AG09319 (cell line): ENCODE data around the gene CPT1C.

ENCODE experiments used
- DNase-seq: peaks from one replicate; pipeline ENCODE4 v3.0.0-alpha.2; 2010; ENCODE audit warnings: low read depth; ENCODE audit errors: extremely low read depth
- CTCF ChIP-seq: IDR thresholded peaks from 2 replicates; pipeline ENCODE4 v1.5.1; 2011; ENCODE audit warnings: low read depth, mild to moderate bottlenecking, inconsistent platforms, low read length, moderate library complexity

Gene CPT1C

GRCh38 chr19:49741210-49741844, 50.4 kb downstream of the CPT1C start:
- no peak for DNase-seq
- no peak for TF ChIP-seq CTCF

GRCh38 chr19:49744946-49745381, 54.0 kb downstream of the CPT1C start:
- DNase-seq: no peak
- TF ChIP-seq CTCF: no peak

- DNase-seq: no peak
- no peak for TF ChIP-seq CTCF
These were observed 55.5 kb downstream of the CPT1C start for GRCh38 chr19:49746206-49746958.

GRCh38 chr19:49749055-49749716, 58.3 kb downstream of the CPT1C start:
- no peak for DNase-seq

GRCh38 chr19:49749771-49750170, 58.9 kb downstream of the CPT1C start:
- DNase-seq: no peak
- TF ChIP-seq CTCF: no peak

More at GRCh38 chr19:49749055-49749716, 58.3 kb downstream of the CPT1C start:
- TF ChIP-seq CTCF: no peak

- no peak for TF ChIP-seq CTCF
- DNase-seq: no peak
These were observed 61.8 kb downstream of the CPT1C start for GRCh38 chr19:49752701-49753100.

- TF ChIP-seq CTCF: no peak
- DNase-seq: no peak
These were observed 65.0 kb downstream of the CPT1C start for GRCh38 chr19:49755956-49756355.
